ENCODE measurements around the gene KCNA2.

KCNA2 gene

GRCh38 chr1:110631836-110632620 lies 25.9 kb upstream of the KCNA2 start:
- no peak overlapping the region for H3K4me3 ChIP-seq (replicated peaks; ENCODE audit: insufficient read depth, low read length)
- H3K27me3 ChIP-seq (ENCODE audit: insufficient read depth, poor library complexity, severe bottlenecking), result no peaks in the 10 kb centered on the region
- no peak for DNase-seq (ENCODE audit: low read depth in 1 of 2, low spot score in 1 of 2)
- no peak overlapping the region for H3K27ac ChIP-seq (replicated peaks)
- TF ChIP-seq REST (IDR thresholded peaks at IDR 0.05; ENCODE audit: insufficient replicate concordance, low read depth), result no peak
- TF ChIP-seq SPI1 (IDR thresholded peaks at IDR 0.05; ENCODE audit: borderline replicate concordance, low read depth), result no peak
- no peak for TF ChIP-seq CTCF (IDR thresholded peaks at IDR 0.05; ENCODE audit: insufficient read depth, low read length)
- TF ChIP-seq POLR2AphosphoS5 (IDR thresholded peaks at IDR 0.05; ENCODE audit: low read depth), result no peak
- TF ChIP-seq GABPA (IDR thresholded peaks at IDR 0.05; ENCODE audit: low read depth), result no peak

GRCh38 chr1:110630839-110631663 lies 24.9 kb upstream of the KCNA2 start:
- no peak overlapping the region for H3K4me3 ChIP-seq (replicated peaks; ENCODE audit: insufficient read depth, low read length)
- TF ChIP-seq CTCF (IDR thresholded peaks at IDR 0.05; ENCODE audit: insufficient read depth, low read length) (peak; percentile 61), GABPA (IDR thresholded peaks at IDR 0.05; ENCODE audit: low read depth) (no peak)

GRCh38 chr1:110628323-110629105 lies 22.4 kb upstream of the KCNA2 start:
- TF ChIP-seq POLR2AphosphoS5 (IDR thresholded peaks at IDR 0.05; ENCODE audit: low read depth), result no peak
- TF ChIP-seq SPI1 (IDR thresholded peaks at IDR 0.05; ENCODE audit: borderline replicate concordance, low read depth), result no peak
- no peak for TF ChIP-seq GABPA (IDR thresholded peaks at IDR 0.05; ENCODE audit: low read depth)
- no peak for TF ChIP-seq REST (IDR thresholded peaks at IDR 0.05; ENCODE audit: insufficient replicate concordance, low read depth)
- TF ChIP-seq CTCF (IDR thresholded peaks at IDR 0.05; ENCODE audit: insufficient read depth, low read length), result no peak
- H3K4me3 ChIP-seq (replicated peaks; ENCODE audit: insufficient read depth, low read length), result no peak overlapping the region
- H3K27me3 ChIP-seq (ENCODE audit: insufficient read depth, poor library complexity, severe bottlenecking), result no peaks in the 10 kb centered on the region
- DNase-seq (ENCODE audit: low read depth in 1 of 2, low spot score in 1 of 2), result no peak
- no peak overlapping the region for H3K27ac ChIP-seq (replicated peaks)

More at GRCh38 chr1:110630839-110631663, 24.9 kb upstream of the KCNA2 start:
- peak in 1 of 2 experiments; percentile 75 for DNase-seq (ENCODE audit: low read depth in 1 of 2, low spot score in 1 of 2)
- H3K27me3 ChIP-seq (ENCODE audit: insufficient read depth, poor library complexity, severe bottlenecking), result no peaks in the 10 kb centered on the region
- no peak overlapping the region for H3K27ac ChIP-seq (replicated peaks)

Measured in HL-60 (cell line).